Thyroid gland (tissue), 4 donors: ENCODE results near the gene LRFN2.

Experiments
- POLR2A ChIP-seq, 2 donors: fragments of 450-650 bp; IDR thresholded peaks; one replicate each; pipeline ENCODE4 v1.6.1; 2017; ENCODE audit warnings: antibody characterized with exemption in 2 of 2, mild to moderate bottlenecking in 2 of 2, moderate library complexity in 1 of 2
- TF ChIP-seq, protein P1 (sequence below), 6 experiments: fragments of 200-600 bp in 3 of 6; fragments of 450-650 bp in 3 of 6; sonication (generic) in 3 of 6; IDR thresholded peaks; one replicate each; pipeline ENCODE4 v1.5.1; 2016 to 2019; ENCODE audit warnings: antibody characterized with exemption in 6 of 6, mild to moderate bottlenecking in 2 of 6, inconsistent platforms in 1 of 6, moderate library complexity in 1 of 6

DNA sequence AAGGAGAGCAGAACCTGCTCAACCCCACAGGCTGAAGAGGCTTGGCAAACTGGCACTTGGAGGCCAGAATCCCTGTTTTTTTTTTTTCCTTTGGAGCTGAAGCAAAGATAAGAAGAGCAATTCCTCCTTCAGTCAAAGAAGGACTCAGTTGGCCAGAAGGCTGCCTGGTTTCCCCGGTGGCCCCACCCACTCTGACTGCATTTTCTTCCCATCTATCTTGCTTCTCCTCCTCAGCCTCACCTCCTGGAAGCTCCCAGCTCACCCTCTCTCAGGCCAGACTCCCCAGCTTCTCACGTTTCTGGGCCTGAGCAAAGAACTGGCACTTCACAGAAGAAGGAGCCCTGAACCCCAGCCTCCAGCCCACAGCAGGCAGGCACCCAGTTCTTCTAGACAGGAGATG is 2.4 kb downstream of the LRFN2 start:
- TF ChIP-seq, protein P1, sequence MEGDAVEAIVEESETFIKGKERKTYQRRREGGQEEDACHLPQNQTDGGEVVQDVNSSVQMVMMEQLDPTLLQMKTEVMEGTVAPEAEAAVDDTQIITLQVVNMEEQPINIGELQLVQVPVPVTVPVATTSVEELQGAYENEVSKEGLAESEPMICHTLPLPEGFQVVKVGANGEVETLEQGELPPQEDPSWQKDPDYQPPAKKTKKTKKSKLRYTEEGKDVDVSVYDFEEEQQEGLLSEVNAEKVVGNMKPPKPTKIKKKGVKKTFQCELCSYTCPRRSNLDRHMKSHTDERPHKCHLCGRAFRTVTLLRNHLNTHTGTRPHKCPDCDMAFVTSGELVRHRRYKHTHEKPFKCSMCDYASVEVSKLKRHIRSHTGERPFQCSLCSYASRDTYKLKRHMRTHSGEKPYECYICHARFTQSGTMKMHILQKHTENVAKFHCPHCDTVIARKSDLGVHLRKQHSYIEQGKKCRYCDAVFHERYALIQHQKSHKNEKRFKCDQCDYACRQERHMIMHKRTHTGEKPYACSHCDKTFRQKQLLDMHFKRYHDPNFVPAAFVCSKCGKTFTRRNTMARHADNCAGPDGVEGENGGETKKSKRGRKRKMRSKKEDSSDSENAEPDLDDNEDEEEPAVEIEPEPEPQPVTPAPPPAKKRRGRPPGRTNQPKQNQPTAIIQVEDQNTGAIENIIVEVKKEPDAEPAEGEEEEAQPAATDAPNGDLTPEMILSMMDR (IDR thresholded peaks at IDR 0.05) = no peak
- no peak for TF ChIP-seq POLR2A (IDR thresholded peaks at IDR 0.05)
